Measurements from ENCODE around the gene SSR2.

DNA sequence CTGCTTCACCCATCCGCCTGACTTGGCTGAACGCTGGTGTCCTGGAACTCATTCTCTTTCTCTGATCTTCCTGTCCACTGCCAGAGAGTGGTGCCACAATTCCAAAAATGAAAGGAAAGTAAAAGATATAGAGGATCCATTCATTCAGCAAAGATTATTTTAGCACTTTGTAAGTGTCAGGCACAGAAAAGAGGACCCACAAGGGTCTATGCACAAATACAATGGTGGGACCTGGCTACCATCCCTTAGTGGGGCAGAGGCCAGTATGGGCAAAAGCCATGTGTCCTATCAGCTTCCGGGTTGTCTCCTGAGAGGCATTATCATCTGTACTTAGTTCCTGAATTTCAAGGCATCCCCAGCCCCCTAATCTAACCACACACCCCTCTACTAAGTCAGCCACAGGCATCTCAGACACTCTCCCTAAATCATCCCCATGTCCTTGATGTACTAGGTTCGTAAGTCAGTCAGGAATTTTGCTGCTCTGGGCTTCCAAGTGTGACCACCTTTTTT, 19.0 kb downstream of the SSR2 start:
- TF ChIP-seq, protein P1, sequence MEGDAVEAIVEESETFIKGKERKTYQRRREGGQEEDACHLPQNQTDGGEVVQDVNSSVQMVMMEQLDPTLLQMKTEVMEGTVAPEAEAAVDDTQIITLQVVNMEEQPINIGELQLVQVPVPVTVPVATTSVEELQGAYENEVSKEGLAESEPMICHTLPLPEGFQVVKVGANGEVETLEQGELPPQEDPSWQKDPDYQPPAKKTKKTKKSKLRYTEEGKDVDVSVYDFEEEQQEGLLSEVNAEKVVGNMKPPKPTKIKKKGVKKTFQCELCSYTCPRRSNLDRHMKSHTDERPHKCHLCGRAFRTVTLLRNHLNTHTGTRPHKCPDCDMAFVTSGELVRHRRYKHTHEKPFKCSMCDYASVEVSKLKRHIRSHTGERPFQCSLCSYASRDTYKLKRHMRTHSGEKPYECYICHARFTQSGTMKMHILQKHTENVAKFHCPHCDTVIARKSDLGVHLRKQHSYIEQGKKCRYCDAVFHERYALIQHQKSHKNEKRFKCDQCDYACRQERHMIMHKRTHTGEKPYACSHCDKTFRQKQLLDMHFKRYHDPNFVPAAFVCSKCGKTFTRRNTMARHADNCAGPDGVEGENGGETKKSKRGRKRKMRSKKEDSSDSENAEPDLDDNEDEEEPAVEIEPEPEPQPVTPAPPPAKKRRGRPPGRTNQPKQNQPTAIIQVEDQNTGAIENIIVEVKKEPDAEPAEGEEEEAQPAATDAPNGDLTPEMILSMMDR (conservative IDR thresholded peaks at IDR 0.05; ENCODE audit: low read depth in 2 of 2): no peak
- TF ChIP-seq EZH2phosphoT487 (IDR thresholded peaks at IDR 0.05; ENCODE audit: unreplicated experiment) (no peak), EZH2 (IDR thresholded peaks at IDR 0.05; ENCODE audit: low read depth, unreplicated experiment) (no peak), REST (IDR thresholded peaks at IDR 0.05; ENCODE audit: unreplicated experiment) (no peak), JUNB (IDR thresholded peaks at IDR 0.05; ENCODE audit: unreplicated experiment) (no peak), POLR2AphosphoS5 (IDR thresholded peaks at IDR 0.05; ENCODE audit: low read depth) (no peak), CREB1 (CRISPR knock-in tag; IDR thresholded peaks at IDR 0.05; ENCODE audit: low read depth) (no peak), NANOG (IDR thresholded peaks at IDR 0.05; ENCODE audit: borderline replicate concordance) (no peak), ZNF331 (CRISPR knock-in tag; IDR thresholded peaks at IDR 0.05; ENCODE audit: low read depth) (no peak), STAT1 (IDR thresholded peaks at IDR 0.05; ENCODE audit: unreplicated experiment) (no peak)
- TF ChIP-seq, protein P2, sequence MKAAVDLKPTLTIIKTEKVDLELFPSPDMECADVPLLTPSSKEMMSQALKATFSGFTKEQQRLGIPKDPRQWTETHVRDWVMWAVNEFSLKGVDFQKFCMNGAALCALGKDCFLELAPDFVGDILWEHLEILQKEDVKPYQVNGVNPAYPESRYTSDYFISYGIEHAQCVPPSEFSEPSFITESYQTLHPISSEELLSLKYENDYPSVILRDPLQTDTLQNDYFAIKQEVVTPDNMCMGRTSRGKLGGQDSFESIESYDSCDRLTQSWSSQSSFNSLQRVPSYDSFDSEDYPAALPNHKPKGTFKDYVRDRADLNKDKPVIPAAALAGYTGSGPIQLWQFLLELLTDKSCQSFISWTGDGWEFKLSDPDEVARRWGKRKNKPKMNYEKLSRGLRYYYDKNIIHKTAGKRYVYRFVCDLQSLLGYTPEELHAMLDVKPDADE (IDR thresholded peaks at IDR 0.05): no peak
